ENCODE measurements around the gene STPG1. TPM values are rescaled to one million over a fixed set of nuclear protein-coding genes. Genes with fewer than 3 reads are reported as not detected.

Gene STPG1
- total RNA-seq, 1 donor from 2014 or later: 9.2 TPM

DNA sequence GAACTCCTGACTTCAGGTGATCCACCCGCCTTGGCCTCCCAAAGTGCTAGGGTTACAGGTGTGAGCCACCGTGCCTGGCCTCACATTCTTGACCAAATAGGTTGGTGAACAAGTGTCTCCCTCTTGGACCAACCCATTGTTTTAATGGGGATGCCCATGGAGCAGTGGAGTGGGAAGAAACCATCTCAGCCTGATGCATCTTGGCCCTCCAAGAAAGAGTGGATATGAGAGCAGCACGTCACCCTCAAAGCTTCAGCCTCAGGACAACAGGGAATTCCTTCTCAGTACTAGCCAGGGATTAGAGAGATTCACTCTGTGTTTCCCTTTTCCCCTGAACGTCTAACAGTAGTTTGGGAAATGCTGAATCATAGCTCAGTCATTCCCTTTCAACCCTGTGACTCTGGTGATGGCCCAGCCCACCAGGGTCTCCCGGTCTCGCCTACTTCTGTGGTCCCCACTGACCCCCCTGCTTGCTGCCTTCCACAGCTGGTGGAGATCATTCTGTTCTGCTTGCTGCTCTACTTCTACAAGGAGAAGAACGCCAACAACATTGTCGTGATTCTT is 39.4 kb upstream of the STPG1 start:
- Histone ChIP-seq H3K4me1 (ENCODE audit: insufficient read depth, low read length) (no peaks in the 10 kb centered on the region), H4K20me1 (ENCODE audit: insufficient read depth, low read length) (no peaks in the 10 kb centered on the region), H2AFZ (ENCODE audit: low read depth, low read length) (no peak overlapping the region), H3K9ac (ENCODE audit: low read length) (no peak overlapping the region), H3K4me3 (ENCODE audit: insufficient read depth, low read depth, low read length) (no peak overlapping the region), H3K4me2 (ENCODE audit: low read length) (no peak overlapping the region), H3K27ac (ENCODE audit: low read depth, low read length) (no peak overlapping the region), H3K9me3 (ENCODE audit: insufficient read depth, low read depth, low read length) (no peaks in the 10 kb centered on the region), H3K27me3 (ENCODE audit: insufficient read depth, low read length) (no peaks in the 10 kb centered on the region), H3K79me2 (ENCODE audit: insufficient read depth, low read length) (no peaks in the 10 kb centered on the region), H3K36me3 (ENCODE audit: insufficient read depth, low read length) (peaks cover 4% of the 10 kb centered on the region)
- no peak for FAIRE-seq
- DNase-seq (ENCODE audit: low read depth): no peak
- H3K36me3 Mint-ChIP-seq (ENCODE audit: low read depth, unreplicated experiment): peaks cover 21% of the 10 kb centered on the region
- no peak overlapping the region for H3K4me3 Mint-ChIP-seq (ENCODE audit: unreplicated experiment)
- H3K27me3 Mint-ChIP-seq (ENCODE audit: low read depth, unreplicated experiment): peaks cover 2% of the 10 kb centered on the region
- peak overlapping the region; percentile 19 for H3K27ac Mint-ChIP-seq (ENCODE audit: unreplicated experiment)
- H3K9me3 Mint-ChIP-seq (ENCODE audit: unreplicated experiment): no peaks in the 10 kb centered on the region
- TF ChIP-seq EZH2 (IDR thresholded peaks at IDR 0.05; ENCODE audit: insufficient read depth, low read length): no peak
- TF ChIP-seq, protein P1, sequence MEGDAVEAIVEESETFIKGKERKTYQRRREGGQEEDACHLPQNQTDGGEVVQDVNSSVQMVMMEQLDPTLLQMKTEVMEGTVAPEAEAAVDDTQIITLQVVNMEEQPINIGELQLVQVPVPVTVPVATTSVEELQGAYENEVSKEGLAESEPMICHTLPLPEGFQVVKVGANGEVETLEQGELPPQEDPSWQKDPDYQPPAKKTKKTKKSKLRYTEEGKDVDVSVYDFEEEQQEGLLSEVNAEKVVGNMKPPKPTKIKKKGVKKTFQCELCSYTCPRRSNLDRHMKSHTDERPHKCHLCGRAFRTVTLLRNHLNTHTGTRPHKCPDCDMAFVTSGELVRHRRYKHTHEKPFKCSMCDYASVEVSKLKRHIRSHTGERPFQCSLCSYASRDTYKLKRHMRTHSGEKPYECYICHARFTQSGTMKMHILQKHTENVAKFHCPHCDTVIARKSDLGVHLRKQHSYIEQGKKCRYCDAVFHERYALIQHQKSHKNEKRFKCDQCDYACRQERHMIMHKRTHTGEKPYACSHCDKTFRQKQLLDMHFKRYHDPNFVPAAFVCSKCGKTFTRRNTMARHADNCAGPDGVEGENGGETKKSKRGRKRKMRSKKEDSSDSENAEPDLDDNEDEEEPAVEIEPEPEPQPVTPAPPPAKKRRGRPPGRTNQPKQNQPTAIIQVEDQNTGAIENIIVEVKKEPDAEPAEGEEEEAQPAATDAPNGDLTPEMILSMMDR (IDR thresholded peaks at IDR 0.05; ENCODE audit: insufficient read depth, low read depth, low read length): no peak
- peaks cover 3% of the 10 kb centered on the region for H3K4me1 Mint-ChIP-seq (ENCODE audit: low read depth, unreplicated experiment)

DNA sequence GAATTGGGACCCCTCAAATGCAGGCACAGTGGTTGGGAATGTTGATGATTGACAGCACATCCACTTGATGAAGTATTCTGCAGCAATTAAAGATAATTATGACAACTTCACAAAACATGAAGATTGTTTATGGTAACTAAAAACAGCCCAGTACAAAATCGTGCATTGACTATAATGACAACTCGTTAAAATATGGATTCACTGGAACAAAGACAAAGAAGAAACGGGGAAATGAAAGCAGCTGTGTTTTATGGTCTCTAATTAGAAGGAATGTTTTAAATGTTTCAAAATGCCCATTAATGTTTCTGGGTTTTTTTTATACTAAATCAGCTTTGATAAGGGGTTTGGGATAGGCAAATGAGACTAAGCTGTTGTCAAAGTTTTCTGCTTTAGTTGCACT is 38.2 kb upstream of the STPG1 start:
- H2AFZ ChIP-seq (ENCODE audit: low read depth, low read length): no peak overlapping the region
- FAIRE-seq: no peak
- Mint-ChIP-seq H3K36me3 (ENCODE audit: low read depth, unreplicated experiment) (peaks cover 24% of the 10 kb centered on the region), H3K4me1 (ENCODE audit: low read depth, unreplicated experiment) (peaks cover 3% of the 10 kb centered on the region), H3K9me3 (ENCODE audit: unreplicated experiment) (no peaks in the 10 kb centered on the region), H3K27me3 (ENCODE audit: low read depth, unreplicated experiment) (peaks cover 2% of the 10 kb centered on the region), H3K4me3 (ENCODE audit: unreplicated experiment) (no peak overlapping the region), H3K27ac (ENCODE audit: unreplicated experiment) (no peak overlapping the region)
- H3K9me3 ChIP-seq (ENCODE audit: insufficient read depth, low read depth, low read length): no peaks in the 10 kb centered on the region
- TF ChIP-seq, protein P1 (IDR thresholded peaks at IDR 0.05; ENCODE audit: insufficient read depth, low read depth, low read length): no peak
- TF ChIP-seq EZH2 (IDR thresholded peaks at IDR 0.05; ENCODE audit: insufficient read depth, low read length): no peak
- H3K4me3 ChIP-seq (ENCODE audit: insufficient read depth, low read depth, low read length): no peak overlapping the region
- H3K9ac ChIP-seq (ENCODE audit: low read length): no peak overlapping the region
- no peak for DNase-seq (ENCODE audit: low read depth)
- H4K20me1 ChIP-seq (ENCODE audit: insufficient read depth, low read length): no peaks in the 10 kb centered on the region
- peaks cover 4% of the 10 kb centered on the region for H3K36me3 ChIP-seq (ENCODE audit: insufficient read depth, low read length)
- H3K4me2 ChIP-seq (ENCODE audit: low read length): no peak overlapping the region
- no peaks in the 10 kb centered on the region for H3K79me2 ChIP-seq (ENCODE audit: insufficient read depth, low read length)
- H3K27ac ChIP-seq (ENCODE audit: low read depth, low read length): no peak overlapping the region
- no peaks in the 10 kb centered on the region for H3K4me1 ChIP-seq (ENCODE audit: insufficient read depth, low read length)
- no peaks in the 10 kb centered on the region for H3K27me3 ChIP-seq (ENCODE audit: insufficient read depth, low read length)

DNA sequence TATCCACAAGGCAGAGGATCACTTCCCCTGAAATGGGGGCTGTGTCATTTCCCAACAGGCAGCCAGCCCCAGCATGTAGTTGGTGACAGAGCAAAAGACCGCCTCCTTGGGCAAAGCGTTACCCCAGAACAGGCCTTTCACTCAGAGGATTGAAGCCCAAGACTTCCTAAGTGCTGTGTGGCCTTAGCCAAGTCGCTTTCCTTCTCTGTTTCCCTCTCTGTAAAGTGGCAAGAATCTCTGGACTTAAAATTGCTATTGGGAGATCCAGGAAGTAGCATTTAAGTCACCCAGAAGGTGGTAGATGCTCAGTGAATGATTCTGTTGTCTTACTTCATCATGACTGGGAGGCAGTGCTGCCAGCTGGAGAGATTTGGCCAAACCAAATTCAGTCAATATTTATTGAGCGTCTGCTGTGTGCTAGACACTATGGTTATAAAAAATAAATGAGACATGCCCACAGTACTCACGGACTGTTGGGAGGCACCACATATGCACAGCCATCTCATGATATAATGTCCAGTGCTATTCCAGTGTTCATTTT is 37.3 kb upstream of the STPG1 start:
- Histone ChIP-seq H3K27me3 (ENCODE audit: insufficient read depth, low read length) (no peaks in the 10 kb centered on the region), H3K4me2 (ENCODE audit: low read length) (no peak overlapping the region), H3K4me3 (ENCODE audit: insufficient read depth, low read depth, low read length) (no peak overlapping the region), H3K4me1 (ENCODE audit: insufficient read depth, low read length) (no peaks in the 10 kb centered on the region), H3K27ac (ENCODE audit: low read depth, low read length) (no peak overlapping the region), H3K79me2 (ENCODE audit: insufficient read depth, low read length) (no peaks in the 10 kb centered on the region), H3K36me3 (ENCODE audit: insufficient read depth, low read length) (peaks cover 4% of the 10 kb centered on the region), H4K20me1 (ENCODE audit: insufficient read depth, low read length) (no peaks in the 10 kb centered on the region), H2AFZ (ENCODE audit: low read depth, low read length) (no peak overlapping the region), H3K9me3 (ENCODE audit: insufficient read depth, low read depth, low read length) (no peaks in the 10 kb centered on the region), H3K9ac (ENCODE audit: low read length) (no peak overlapping the region)
- DNase-seq (ENCODE audit: low read depth): no peak
- H3K27me3 Mint-ChIP-seq (ENCODE audit: low read depth, unreplicated experiment): peaks cover 2% of the 10 kb centered on the region
- H3K9me3 Mint-ChIP-seq (ENCODE audit: unreplicated experiment): no peaks in the 10 kb centered on the region
- peaks cover 26% of the 10 kb centered on the region for H3K36me3 Mint-ChIP-seq (ENCODE audit: low read depth, unreplicated experiment)
- peaks cover 3% of the 10 kb centered on the region for H3K4me1 Mint-ChIP-seq (ENCODE audit: low read depth, unreplicated experiment)
- no peak overlapping the region for H3K27ac Mint-ChIP-seq (ENCODE audit: unreplicated experiment)
- H3K4me3 Mint-ChIP-seq (ENCODE audit: unreplicated experiment): no peak overlapping the region
- TF ChIP-seq EZH2 (IDR thresholded peaks at IDR 0.05; ENCODE audit: insufficient read depth, low read length): no peak
- TF ChIP-seq, protein P1 (IDR thresholded peaks at IDR 0.05; ENCODE audit: insufficient read depth, low read depth, low read length): no peak
- FAIRE-seq: no peak

Measured in astrocyte (in vitro differentiated cells and primary cell).